Measurements from ENCODE around the gene SND1. TPM values are rescaled to one million over a fixed set of nuclear protein-coding genes. Genes with fewer than 3 reads are reported as not detected.

Gene SND1
- total and polyA plus RNA-seq, 2 donors (not counting 3 experiments of a cell fraction or from before 2014, with no cell fraction given): 116 to 249 TPM

GRCh38 chr7:128078309-128078708 lies 426.3 kb downstream of the SND1 start:
- Histone ChIP-seq H3K27ac (ENCODE audit: insufficient read depth, low read depth, low read length) (no peak overlapping the region), H3K79me2 (ENCODE audit: control insufficient read depth, insufficient read depth, low read length) (no peaks in the 10 kb centered on the region), H3K9me1 (replicated peaks; ENCODE audit: control insufficient read depth, extremely low read depth, insufficient read depth, low read length) (no peaks in the 10 kb centered on the region), H2AFZ (ENCODE audit: low read depth, low read length) (no peak overlapping the region), H3K9me3 (replicated peaks; ENCODE audit: control insufficient read depth, insufficient read depth, low read length) (no peaks in the 10 kb centered on the region), H3K4me2 (ENCODE audit: insufficient read depth, low read length) (no peak overlapping the region), H3K9ac (replicated peaks; ENCODE audit: extremely low read depth, insufficient read depth, low read length) (no peak overlapping the region), H3K36me3 (ENCODE audit: control insufficient read depth in 2 of 2, extremely low read depth in 1 of 2, insufficient read depth in 2 of 2, low read length in 2 of 2) (peaks cover 3 to 20% of the 10 kb centered on the region in 2 experiments), H3K4me3 (replicated peaks in 1 of 3; ENCODE audit: insufficient read depth in 1 of 3, low read depth in 1 of 3, low read length in 3 of 3) (no peak overlapping the region), H3K4me1 (ENCODE audit: control insufficient read depth, extremely low read depth, insufficient read depth, low read length) (peaks cover 18% of the 10 kb centered on the region), H3K27me3 (ENCODE audit: control insufficient read depth in 2 of 2, insufficient read depth in 2 of 2, low read length in 2 of 2) (no peaks in the 10 kb centered on the region), H4K20me1 (replicated peaks; ENCODE audit: control insufficient read depth, extremely low read depth, insufficient read depth, low read length) (no peaks in the 10 kb centered on the region)
- dilution Hi-C loops (cut with MboI; ENCODE audit: extremely low pct_ligation_motif_present, low sequenced_read_pairs): no loop called here
- ChIA-PET POLR2A (no interaction called here), CTCF (interaction anchor here (1.0 to 1.9 kb wide), 2 partner anchors 25 to 370 kb away, joined by 3 to 8 read pairs; no protein-coding TSS in a partner anchor)
- TF ChIP-seq FOS (IDR thresholded peaks at IDR 0.05; ENCODE audit: borderline replicate concordance, insufficient read depth, low read length) (no peak), POLR2A (IDR thresholded peaks at IDR 0.05; ENCODE audit: low read depth, low read length) (no peak), GATA2 (IDR thresholded peaks at IDR 0.05; ENCODE audit: insufficient read depth, insufficient read length, low read depth, low read length) (no peak), MYC (IDR thresholded peaks at IDR 0.05; ENCODE audit: low read depth, low read length) (no peak), CTCF (IDR thresholded peaks at IDR 0.05; ENCODE audit: extremely low read depth in 1 of 2, insufficient read depth in 1 of 2, low read depth in 1 of 2, low read length in 2 of 2) (no peak), POLR2AphosphoS5 (IDR thresholded peaks at IDR 0.05; ENCODE audit: insufficient read depth, low read depth, low read length) (no peak), EZH2 (IDR thresholded peaks at IDR 0.05; ENCODE audit: borderline replicate concordance, low read depth, low read length, severe bottlenecking) (no peak), JUN (IDR thresholded peaks at IDR 0.05; ENCODE audit: borderline replicate concordance, insufficient read depth, insufficient read length, low read depth) (no peak), MAX (IDR thresholded peaks at IDR 0.05; ENCODE audit: insufficient read depth, insufficient read length) (no peak)
- BruUV-seq (replicated peaks): no TSS peak
- no peak for DNase-seq (ENCODE audit: low read depth, low spot score)
- intact Hi-C loops (cut with micrococcal nuclease): no loop called here
- no peak for FAIRE-seq

Data from endothelial cell of umbilical vein (primary cell).